WERI-Rb-1 (cell line): ENCODE data around the gene OPN4.
A peak's percentile ranks its signal among the peaks of the same experiment; 100 is the strongest.

Experiments
- DNase-seq: peaks from one replicate; pipeline ENCODE4 v3.0.0-alpha.2; 2020
- H3K27ac ChIP-seq: fragments of 250-450 bp; sonication (Bioruptor Pico); 2 replicates; pipeline ENCODE4 v1.5.1; 2020; ENCODE audit warnings: mild to moderate bottlenecking, moderate library complexity
- H3K27me3 ChIP-seq: fragments of 250-450 bp; sonication (Bioruptor Pico); 2 replicates; pipeline ENCODE4 v1.5.1; 2021; ENCODE audit warnings: mild to moderate bottlenecking, low read depth, moderate library complexity; ENCODE audit not compliant: insufficient read depth, severe bottlenecking
- H3K36me3 ChIP-seq: fragments of 250-450 bp; sonication (Bioruptor Pico); 2 replicates; pipeline ENCODE4 v1.5.1; 2020; ENCODE audit warnings: mild to moderate bottlenecking, moderate library complexity
- H3K4me3 ChIP-seq: 2 replicates; pipeline ENCODE4 v1.5.1; 2011; ENCODE audit warnings: low read depth, mild to moderate bottlenecking, control low read depth, low read length
- H3K9me3 ChIP-seq: fragments of 250-450 bp; sonication (Bioruptor Pico); 2 replicates; pipeline ENCODE4 v1.5.1; 2021; ENCODE audit warnings: mild to moderate bottlenecking, moderate library complexity; ENCODE audit not compliant: severe bottlenecking
- TF ChIP-seq, protein P1 (sequence below): IDR thresholded peaks from 2 replicates; pipeline ENCODE4 v1.5.1; 2011; ENCODE audit warnings: low read depth, mild to moderate bottlenecking, control low read depth, inconsistent platforms, low read length

Gene OPN4

GRCh38 chr10:86632951-86633350 lies 21.4 kb upstream of the OPN4 start:
- no peaks in the 10 kb centered on the region for H3K36me3 ChIP-seq
- DNase-seq = no peak
- H3K27ac ChIP-seq = no peak overlapping the region
- TF ChIP-seq, protein P1, sequence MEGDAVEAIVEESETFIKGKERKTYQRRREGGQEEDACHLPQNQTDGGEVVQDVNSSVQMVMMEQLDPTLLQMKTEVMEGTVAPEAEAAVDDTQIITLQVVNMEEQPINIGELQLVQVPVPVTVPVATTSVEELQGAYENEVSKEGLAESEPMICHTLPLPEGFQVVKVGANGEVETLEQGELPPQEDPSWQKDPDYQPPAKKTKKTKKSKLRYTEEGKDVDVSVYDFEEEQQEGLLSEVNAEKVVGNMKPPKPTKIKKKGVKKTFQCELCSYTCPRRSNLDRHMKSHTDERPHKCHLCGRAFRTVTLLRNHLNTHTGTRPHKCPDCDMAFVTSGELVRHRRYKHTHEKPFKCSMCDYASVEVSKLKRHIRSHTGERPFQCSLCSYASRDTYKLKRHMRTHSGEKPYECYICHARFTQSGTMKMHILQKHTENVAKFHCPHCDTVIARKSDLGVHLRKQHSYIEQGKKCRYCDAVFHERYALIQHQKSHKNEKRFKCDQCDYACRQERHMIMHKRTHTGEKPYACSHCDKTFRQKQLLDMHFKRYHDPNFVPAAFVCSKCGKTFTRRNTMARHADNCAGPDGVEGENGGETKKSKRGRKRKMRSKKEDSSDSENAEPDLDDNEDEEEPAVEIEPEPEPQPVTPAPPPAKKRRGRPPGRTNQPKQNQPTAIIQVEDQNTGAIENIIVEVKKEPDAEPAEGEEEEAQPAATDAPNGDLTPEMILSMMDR = no peak
- no peaks in the 10 kb centered on the region for H3K9me3 ChIP-seq
- H3K27me3 ChIP-seq = no peaks in the 10 kb centered on the region
- no peak overlapping the region for H3K4me3 ChIP-seq

- no peaks in the 10 kb centered on the region for H3K27me3 ChIP-seq
- H3K9me3 ChIP-seq = no peaks in the 10 kb centered on the region
- no peak for DNase-seq
- no peak overlapping the region for H3K4me3 ChIP-seq
- TF ChIP-seq, protein P1 = no peak
- H3K27ac ChIP-seq = no peak overlapping the region
- H3K36me3 ChIP-seq = no peaks in the 10 kb centered on the region
Measured at GRCh38 chr10:86635402-86635801, 18.9 kb upstream of the OPN4 start.

GRCh38 chr10:86636311-86636710 lies 18.0 kb upstream of the OPN4 start:
- H3K4me3 ChIP-seq = no peak overlapping the region
- no peak overlapping the region for H3K27ac ChIP-seq
- TF ChIP-seq, protein P1 = no peak
- H3K36me3 ChIP-seq = no peaks in the 10 kb centered on the region
- no peak for DNase-seq
- no peaks in the 10 kb centered on the region for H3K27me3 ChIP-seq
- peaks cover 2% of the 10 kb centered on the region for H3K9me3 ChIP-seq

DNA sequence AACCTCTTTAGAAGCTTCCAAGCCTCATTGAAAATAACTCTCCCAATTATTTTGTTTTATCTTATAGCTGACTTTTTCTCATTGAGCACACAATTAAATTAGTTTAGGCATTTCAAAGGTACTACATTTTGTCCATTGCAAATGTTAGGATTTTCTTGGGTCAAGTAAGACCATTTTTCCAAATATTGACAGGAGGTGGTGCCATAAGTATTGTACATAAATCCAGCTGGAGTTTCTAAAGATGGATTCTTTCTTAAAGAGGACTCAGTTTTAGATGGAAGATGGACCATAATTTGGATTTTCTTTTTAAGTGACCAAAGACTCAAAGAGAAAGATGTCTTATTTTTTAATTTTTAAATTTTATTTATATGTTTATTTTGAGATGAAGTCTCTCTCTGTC lies 12.3 kb upstream of the OPN4 start:
- H3K27me3 ChIP-seq = no peaks in the 10 kb centered on the region
- H3K4me3 ChIP-seq = no peak overlapping the region
- H3K36me3 ChIP-seq = no peaks in the 10 kb centered on the region
- H3K9me3 ChIP-seq = peaks cover 6% of the 10 kb centered on the region
- H3K27ac ChIP-seq = no peak overlapping the region
- no peak for DNase-seq
- TF ChIP-seq, protein P1 = no peak

DNA sequence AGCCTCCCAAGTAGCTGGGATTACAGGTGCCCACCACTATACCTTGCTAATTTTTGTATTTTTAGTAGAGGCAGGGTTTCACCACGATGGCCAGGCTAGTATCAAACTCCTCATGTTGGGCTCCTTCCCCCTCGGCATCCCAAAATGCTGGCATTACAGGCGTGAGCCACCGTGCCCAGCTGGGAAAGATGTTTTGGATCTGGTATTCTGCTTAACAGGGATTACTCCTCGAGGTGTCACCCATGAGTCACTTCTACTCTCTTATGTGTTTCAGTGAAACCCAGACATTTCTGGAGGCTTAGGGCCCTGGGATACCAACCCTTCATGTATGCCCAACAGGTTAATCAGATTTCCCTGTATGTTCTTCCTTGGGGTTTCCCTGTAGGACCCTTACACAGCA lies 11.8 kb upstream of the OPN4 start:
- H3K36me3 ChIP-seq = no peaks in the 10 kb centered on the region
- no peak overlapping the region for H3K27ac ChIP-seq
- no peaks in the 10 kb centered on the region for H3K27me3 ChIP-seq
- DNase-seq = no peak
- TF ChIP-seq, protein P1 = no peak
- H3K4me3 ChIP-seq = no peak overlapping the region
- H3K9me3 ChIP-seq = peaks cover 6% of the 10 kb centered on the region

DNA sequence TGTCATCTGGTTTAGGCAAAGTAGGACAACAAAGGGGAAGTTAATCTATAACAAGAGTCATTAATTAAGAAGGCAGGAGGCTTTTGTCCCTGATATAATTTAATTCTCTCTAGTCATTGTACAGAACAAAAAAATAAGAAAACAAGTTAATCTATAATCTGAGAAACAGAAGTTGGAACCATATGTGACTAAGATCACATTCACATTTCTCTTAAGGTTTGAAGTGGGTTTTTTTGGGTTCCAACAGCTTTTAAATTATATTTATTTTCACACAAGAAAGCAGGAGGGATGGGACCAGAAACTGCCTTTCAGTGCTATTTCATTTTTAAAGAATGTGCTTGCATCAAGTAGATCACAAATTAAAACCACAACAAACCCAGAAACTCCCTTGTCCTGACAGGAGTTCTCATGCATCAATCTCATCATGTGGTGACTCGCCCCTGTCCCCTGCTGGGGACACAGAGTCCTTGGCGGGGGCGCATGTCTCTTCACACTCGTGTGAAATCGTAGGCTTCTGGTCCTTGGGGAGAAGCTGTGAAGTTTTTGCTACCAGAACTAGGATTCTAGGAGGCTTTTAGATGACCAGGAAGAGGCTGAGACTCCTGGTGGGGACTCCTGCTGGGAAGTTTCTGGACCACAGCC lies 10.1 kb upstream of the OPN4 start:
- Histone ChIP-seq H3K27me3 (no peaks in the 10 kb centered on the region), H3K36me3 (no peaks in the 10 kb centered on the region), H3K9me3 (peaks cover 6% of the 10 kb centered on the region), H3K27ac (no peak overlapping the region), H3K4me3 (no peak overlapping the region)
- peak; percentile 45 for DNase-seq
- TF ChIP-seq, protein P1 = peak; percentile 63; the same call in 1 of the 2 replicates
